GM18868 (cell line): Measurements from ENCODE around the gene SLC16A12.
"Not testable (repeated sequence)": the region's sequence is repeated elsewhere in the genome, so short reads cannot be mapped to it uniquely, and the experiment has no call there.

Experiments
- ATAC-seq: cut with Tn5 transposase; IDR thresholded peaks from one replicate; pipeline ENCODE4 v1.9.1; 2021; ENCODE audit warnings: mild to moderate bottlenecking, moderate library complexity; ENCODE audit not compliant: unreplicated experiment

Gene SLC16A12

GRCh38 chr10:89398003-89398749, 137.2 kb downstream of the SLC16A12 start:
- no peak for ATAC-seq

GRCh38 chr10:89395141-89395540, 140.3 kb downstream of the SLC16A12 start:
- ATAC-seq, result no peak

GRCh38 chr10:89393898-89394297, 141.5 kb downstream of the SLC16A12 start:
- no peak for ATAC-seq

- ATAC-seq, result no peak
Measured at GRCh38 chr10:89392974-89393373, 142.4 kb downstream of the SLC16A12 start.

GRCh38 chr10:89391907-89392756, 143.3 kb downstream of the SLC16A12 start, which contains the start of gene IFIT1:
Gene IFIT1 (plus strand): TSS chr10:89392623. CDS start chr10:89392713, 90 bp downstream.
- peak; percentile 87 for ATAC-seq

- ATAC-seq, result not testable (repeated sequence)
Measured at GRCh38 chr10:89391226-89391576, 144.2 kb downstream of the SLC16A12 start.

- ATAC-seq, result no peak
Measured at GRCh38 chr10:89390476-89391225, 144.7 kb downstream of the SLC16A12 start.

- no peak for ATAC-seq
Measured at GRCh38 chr10:89389254-89389653, 146.1 kb downstream of the SLC16A12 start.

- ATAC-seq, result no peak
Measured at GRCh38 chr10:89388806-89389205, 146.6 kb downstream of the SLC16A12 start.

GRCh38 chr10:89384474-89385340, 150.7 kb downstream of the SLC16A12 start:
- ATAC-seq, result no peak

- no peak for ATAC-seq
Measured at GRCh38 chr10:89382757-89383156, 152.6 kb downstream of the SLC16A12 start.
